22Rv1 (cell line): ENCODE measurements around the gene PROX1.

ENCODE experiments used
- CTCF ChIP-seq: fragments of 450-650 bp; IDR thresholded peaks from 2 replicates; pipeline ENCODE4 v1.5.1; 2017; ENCODE audit warnings: mild to moderate bottlenecking
- ZFX ChIP-seq: fragments of 450-650 bp; IDR thresholded peaks from 2 replicates; pipeline ENCODE4 v1.6.1; 2017; ENCODE audit warnings: antibody characterized with exemption, borderline replicate concordance

DNA sequence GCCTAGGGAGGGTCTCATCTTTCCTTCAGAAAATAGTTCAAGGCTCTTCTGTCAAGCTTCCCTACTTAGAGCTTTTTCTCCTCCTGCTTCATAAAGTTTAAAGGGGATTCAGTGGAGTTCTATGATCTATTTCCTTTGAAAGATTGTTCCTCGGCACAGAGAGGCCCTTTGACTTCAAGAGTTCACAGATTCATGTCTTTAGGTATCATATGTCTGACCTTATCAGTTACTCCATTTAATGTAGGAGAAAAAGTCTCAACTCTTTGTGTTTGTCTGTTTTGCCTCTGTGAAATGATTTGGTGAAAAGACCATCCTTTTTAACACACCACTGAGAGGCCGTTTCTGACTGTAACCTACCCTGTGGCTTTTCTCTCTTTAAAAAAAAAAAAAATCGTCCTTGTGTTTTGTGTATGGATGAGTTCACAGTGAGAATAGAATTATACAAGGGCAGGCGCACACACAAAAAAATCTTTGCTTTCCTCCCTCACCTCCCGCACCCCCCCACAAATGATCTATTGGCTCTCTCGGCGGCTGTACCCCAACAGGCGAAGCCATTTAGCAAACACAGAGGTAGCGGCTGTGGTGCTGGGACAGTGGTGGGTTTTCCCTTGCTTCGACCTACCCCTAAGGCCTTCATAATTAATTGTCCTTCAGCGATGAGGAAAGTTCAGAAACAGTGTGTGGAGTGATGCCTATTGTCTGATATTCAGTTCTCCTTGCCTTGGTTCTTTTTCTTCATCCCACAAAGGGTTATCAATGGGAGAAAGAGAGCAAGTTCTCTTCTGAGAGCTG is 29.6 kb downstream of the PROX1 start:
- TF ChIP-seq CTCF (no peak), ZFX (no peak)
